HTR-8/SVneo (cell line): Measurements from ENCODE around the gene STRN4.
A peak's percentile ranks its signal among the peaks of the same experiment; 100 is the strongest.

ENCODE experiments used
- DNase-seq: peaks from one replicate; pipeline ENCODE4 v3.0.0; 2011; ENCODE audit warnings: low spot score, mixed read lengths; ENCODE audit not compliant: insufficient read length
- FAIRE-seq: peaks from 2 replicates; lab custom pipeline; 2011; peaks lifted over from hg19 to GRCh38; lab: Jason Lieb, UNC

Gene STRN4

GRCh38 chr19:46691104-46691503 lies 55.1 kb downstream of the STRN4 start:
- DNase-seq, result no peak
- FAIRE-seq, result no peak

- DNase-seq (no peak), FAIRE-seq (no peak)
Measured at GRCh38 chr19:46689358-46689757, 56.9 kb downstream of the STRN4 start.

GRCh38 chr19:46687438-46688145 lies 58.7 kb downstream of the STRN4 start:
- FAIRE-seq, result no peak
- DNase-seq, result no peak

- DNase-seq (no peak), FAIRE-seq (no peak)
Measured at GRCh38 chr19:46685189-46685588, 61.1 kb downstream of the STRN4 start.

- no peak for DNase-seq
- no peak for FAIRE-seq
Measured at GRCh38 chr19:46678110-46678732, 68.0 kb downstream of the STRN4 start.

GRCh38 chr19:46674416-46675178 lies 71.7 kb downstream of the STRN4 start:
- no peak for DNase-seq
- FAIRE-seq, result no peak

- FAIRE-seq, result peak; percentile 46
- no peak for DNase-seq
Measured at GRCh38 chr19:46670813-46671212, 75.4 kb downstream of the STRN4 start.
